ENCODE measurements around the gene MFRP. TPM values are rescaled to one million over a fixed set of nuclear protein-coding genes. Genes with fewer than 3 reads are reported as not detected.

MFRP gene
- total and polyA plus RNA-seq, 9 of the 15 experiments (the other 6 are each of a cell fraction or from before 2014, with no cell fraction given), result not detected

- TF ChIP-seq, protein P1, sequence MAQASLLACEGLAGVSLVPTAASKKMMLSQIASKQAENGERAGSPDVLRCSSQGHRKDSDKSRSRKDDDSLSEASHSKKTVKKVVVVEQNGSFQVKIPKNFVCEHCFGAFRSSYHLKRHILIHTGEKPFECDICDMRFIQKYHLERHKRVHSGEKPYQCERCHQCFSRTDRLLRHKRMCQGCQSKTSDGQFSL (CRISPR knock-in tag; IDR thresholded peaks at IDR 0.05), result no peak
- TF ChIP-seq, protein P1 (tag; IDR thresholded peaks at IDR 0.05), result 0 out of 4 replicates have a peak, but pooled peaks of 1 of the 2 experiments have one; percentile 41
- TF ChIP-seq PCBP1 (IDR thresholded peaks at IDR 0.05; ENCODE audit: low read depth, low read length, poor library complexity, severe bottlenecking) (no peak), RBM14 (IDR thresholded peaks at IDR 0.05; ENCODE audit: borderline replicate concordance, insufficient read depth, low read depth, low read length) (no peak), CREB1 (IDR thresholded peaks at IDR 0.05) (0 out of 2 replicates have a peak, but pooled peaks have one; percentile 3), CREB1 (CRISPR knock-in tag; IDR thresholded peaks at IDR 0.05) (no peak), GATAD2A (IDR thresholded peaks at IDR 0.05) (no peak), ZSCAN32 (CRISPR knock-in tag; IDR thresholded peaks at IDR 0.05) (no peak)
Observed at GRCh38 chr11:119320240-119320775, 26.2 kb downstream of the MFRP start (continued).

GRCh38 chr11:119319700-119320239 lies 26.7 kb downstream of the MFRP start:
- 0 out of 2 replicates have a peak, but pooled peaks cover 6% of the 10 kb centered on the region for H4K20me1 ChIP-seq (replicated peaks; ENCODE audit: control insufficient read depth, insufficient read depth, low read length)
- peak overlapping the region; percentile 93 for H3K27ac ChIP-seq (ENCODE audit: extremely low read depth, low read depth, low read length)
- peak; percentile 74 for FAIRE-seq
- TF ChIP-seq RFX7 (CRISPR knock-in tag; IDR thresholded peaks at IDR 0.05) (no peak), ZFPM2 (CRISPR knock-in tag; IDR thresholded peaks at IDR 0.05) (no peak), ZNF707 (CRISPR knock-in tag; conservative IDR thresholded peaks at IDR 0.05) (no peak), THRA (IDR thresholded peaks at IDR 0.05) (no peak), YY1 (IDR thresholded peaks at IDR 0.05; ENCODE audit: borderline replicate concordance in 1 of 3, control insufficient read depth in 1 of 3, extremely low read depth in 1 of 3, insufficient read depth in 3 of 3, insufficient read length in 1 of 3, insufficient replicate concordance in 2 of 3, low read depth in 1 of 3, low read length in 2 of 3) (no peak), TBL1XR1 (IDR thresholded peaks at IDR 0.05; ENCODE audit: low read length in 2 of 2) (peak in 1 of 2 experiments; percentile 47; a peak in 1 of 4 replicates)
- TF ChIP-seq, protein P2, sequence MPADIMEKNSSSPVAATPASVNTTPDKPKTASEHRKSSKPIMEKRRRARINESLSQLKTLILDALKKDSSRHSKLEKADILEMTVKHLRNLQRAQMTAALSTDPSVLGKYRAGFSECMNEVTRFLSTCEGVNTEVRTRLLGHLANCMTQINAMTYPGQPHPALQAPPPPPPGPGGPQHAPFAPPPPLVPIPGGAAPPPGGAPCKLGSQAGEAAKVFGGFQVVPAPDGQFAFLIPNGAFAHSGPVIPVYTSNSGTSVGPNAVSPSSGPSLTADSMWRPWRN (IDR thresholded peaks at IDR 0.05; ENCODE audit: low read depth), result no peak

More at GRCh38 chr11:119319700-119320239, 26.7 kb downstream of the MFRP start:
- BruUV-seq (replicated peaks), result no TSS peak
- peaks cover 4% of the 10 kb centered on the region; the same call in 2 of the 3 replicates for H3K36me3 ChIP-seq (ENCODE audit: control insufficient read depth, insufficient read depth, low read length)
- ATAC-seq (peak; percentile 0; the same call in 2 of the 3 replicates), DNase-seq (ENCODE audit: extremely low read depth in 1 of 4, low spot score in 3 of 4) (peak in 2 of 4 experiments; percentile 79 to 88)
- no peaks in the 10 kb centered on the region; a peak in 1 of 5 replicates for H3K27me3 ChIP-seq (ENCODE audit: control insufficient read depth in 2 of 2, insufficient read depth in 2 of 2, low read length in 2 of 2)
- H3K9me3 ChIP-seq (replicated peaks; ENCODE audit: control insufficient read depth, insufficient read depth, low read depth, low read length), result no peaks in the 10 kb centered on the region
- CTCF ChIA-PET (ENCODE audit: low intra/inter-chr PET ratio), result no interaction called here
- 3% methylated on average over 11 of the region's 11 CpGs for WGBS (ENCODE audit: insufficient coverage, low coverage, missing lambda C conversion rate)
- intact Hi-C loops (cut with micrococcal nuclease), result loop anchor here (2.0 to 5.0 kb wide), 3 partner anchors 113 to 407 kb away; partner anchors contain the start of genes BCL9L and CBL
- in situ Hi-C loops (cut with MboI), result no loop called here
- H3K9ac ChIP-seq (ENCODE audit: insufficient read depth in 1 of 2, low read depth in 2 of 2, low read length in 2 of 2), result peak overlapping the region; percentile 79 to 91
- peaks cover 50 to 78% of the 10 kb centered on the region in 2 experiments for H3K4me1 ChIP-seq (replicated peaks in 1 of 2; ENCODE audit: control insufficient read depth in 2 of 2, insufficient read depth in 2 of 2, low read length in 2 of 2)
- POLR2A ChIA-PET, result interaction anchor here (0.6 to 5.1 kb wide), 4 partner anchors 10 to 61 kb away, joined by 4 to 22 read pairs (median 4); partner anchors contain the start of gene USP2
- H3K9me1 ChIP-seq (ENCODE audit: control insufficient read depth, insufficient read depth, low read length), result no peaks in the 10 kb centered on the region
- peak overlapping the region; percentile 65 for H2AFZ ChIP-seq (ENCODE audit: low read depth, low read length)
- peak overlapping the region; percentile 48 for H3K4me3 ChIP-seq
- H3K79me2 ChIP-seq (ENCODE audit: control insufficient read depth, insufficient read depth, low read length), result peaks cover 29% of the 10 kb centered on the region; the same call in 2 of the 3 replicates
- peak overlapping the region; percentile 92 for H3K4me2 ChIP-seq (ENCODE audit: insufficient read depth, low read length)

Data from K562 (cell line).